WTC11 (cell line): ENCODE results near the gene QRICH2. TPM values are rescaled to one million over a fixed set of nuclear protein-coding genes. Genes with fewer than 3 reads are reported as not detected.

ENCODE experiments used
- ATAC-seq: fragments of 200-7000 bp; cut with Tn5 transposase; 2 replicates; pipeline ENCODE4 v1.10.0; 2021; ENCODE audit warnings: mild to moderate bottlenecking, moderate library complexity
- CTCF ChIA-PET: fragments of 300-600 bp; sonication (Branson Sonifier 250); formaldehyde crosslinking; loops from one replicate; lab custom pipeline; 2021; ENCODE audit warnings: antibody characterized with exemption; lab: Charles Lee
- POLR2A ChIA-PET: fragments of 350-600 bp; sonication (Branson Sonifier 250); formaldehyde crosslinking; loops from one replicate; lab custom pipeline; 2021; ENCODE audit warnings: antibody characterized with exemption; lab: Charles Lee
- DNase-seq: peaks from one replicate; pipeline ENCODE4 v3.0.0; 2021; ENCODE audit warnings: low spot score
- H3K27ac Mint-ChIP-seq: 2 replicates; pipeline ENCODE4 v1.8.0; 2021; ENCODE audit warnings: mixed read lengths
- H3K27me3 Mint-ChIP-seq: 2 replicates; pipeline ENCODE4 v1.8.0; 2021; ENCODE audit warnings: low read depth, mild to moderate bottlenecking, moderate library complexity, mixed read lengths
- H3K36me3 Mint-ChIP-seq: 2 replicates; pipeline ENCODE4 v1.8.0; 2021; ENCODE audit warnings: mixed read lengths
- H3K4me1 Mint-ChIP-seq: 2 replicates; pipeline ENCODE4 v1.8.0; 2022; ENCODE audit warnings: mixed read lengths
- H3K4me3 Mint-ChIP-seq: 2 replicates; pipeline ENCODE4 v1.8.0; 2021; ENCODE audit warnings: mild to moderate bottlenecking, moderate library complexity, mixed read lengths
- H3K9me3 Mint-ChIP-seq: 2 replicates; pipeline ENCODE4 v1.8.0; 2021; ENCODE audit warnings: mixed read lengths
- CBFB ChIP-seq: sonication (generic); formaldehyde crosslinking; IDR thresholded peaks from 2 replicates; pipeline ENCODE4 v1.8.1; 2022; ENCODE audit warnings: mild to moderate bottlenecking, low read depth, missing genetic modification reagents
- ELF4 ChIP-seq: sonication (generic); formaldehyde crosslinking; IDR thresholded peaks from 2 replicates; pipeline ENCODE4 v1.8.1; 2022; ENCODE audit warnings: low read depth, mild to moderate bottlenecking, moderate library complexity, missing genetic modification reagents
- EMX1 ChIP-seq: fragments of 250-450 bp; sonication (Bioruptor Pico); IDR thresholded peaks from 2 replicates; pipeline ENCODE4 v1.8.0; 2021; ENCODE audit warnings: mild to moderate bottlenecking
- FOXJ3 ChIP-seq: sonication (generic); formaldehyde crosslinking; IDR thresholded peaks from 2 replicates; pipeline ENCODE4 v1.9.0; 2021; ENCODE audit warnings: missing genetic modification reagents, mild to moderate bottlenecking, borderline replicate concordance
- GRHL2 ChIP-seq: fragments of 250-450 bp; sonication (Bioruptor Pico); IDR thresholded peaks from 2 replicates; pipeline ENCODE4 v1.8.0; 2022; ENCODE audit warnings: mild to moderate bottlenecking, moderate library complexity; ENCODE audit not compliant: insufficient replicate concordance, severe bottlenecking
- GTF2I ChIP-seq: fragments of 250-450 bp; sonication (Bioruptor Pico); conservative IDR thresholded peaks from 2 replicates; pipeline ENCODE4 v1.4.0; 2021; ENCODE audit warnings: mild to moderate bottlenecking
- JAZF1 ChIP-seq: fragments of 250-450 bp; sonication (Bioruptor Pico); IDR thresholded peaks from 2 replicates; pipeline ENCODE4 v1.9.0; 2021; ENCODE audit warnings: moderate library complexity, mild to moderate bottlenecking, inconsistent platforms
- MXD4 ChIP-seq: fragments of 250-450 bp; sonication (Bioruptor Pico); IDR thresholded peaks from 2 replicates; pipeline ENCODE4 v1.8.0; 2021; ENCODE audit warnings: mild to moderate bottlenecking, moderate library complexity, borderline replicate concordance
- MYBL2 ChIP-seq: sonication (generic); formaldehyde crosslinking; IDR thresholded peaks from 2 replicates; pipeline ENCODE4 v1.8.1; 2023; ENCODE audit warnings: mild to moderate bottlenecking, moderate library complexity, missing genetic modification reagents
- NR2C2 ChIP-seq: sonication (generic); formaldehyde crosslinking; IDR thresholded peaks from 2 replicates; pipeline ENCODE4 v1.8.0; 2022; ENCODE audit warnings: mild to moderate bottlenecking, missing genetic modification reagents
- PRRX2 ChIP-seq: fragments of 250-450 bp; sonication (Bioruptor Pico); IDR thresholded peaks from 2 replicates; pipeline ENCODE4 v1.8.0; 2021; ENCODE audit warnings: mild to moderate bottlenecking
- RELA ChIP-seq: sonication (generic); formaldehyde crosslinking; IDR thresholded peaks from 2 replicates; pipeline ENCODE4 v1.8.1; 2022; ENCODE audit warnings: missing genetic modification reagents, mild to moderate bottlenecking, borderline replicate concordance
- SMAD4 ChIP-seq: sonication (generic); formaldehyde crosslinking; IDR thresholded peaks from 2 replicates; pipeline ENCODE4 v1.8.0; 2022; ENCODE audit warnings: mild to moderate bottlenecking, missing genetic modification reagents
- SOX15 ChIP-seq: fragments of 250-450 bp; sonication (Bioruptor Pico); IDR thresholded peaks from 2 replicates; pipeline ENCODE4 v1.9.0; 2021; ENCODE audit warnings: mild to moderate bottlenecking
- TCF7 ChIP-seq: sonication (generic); formaldehyde crosslinking; IDR thresholded peaks from 2 replicates; pipeline ENCODE4 v1.8.0; 2022; ENCODE audit warnings: mild to moderate bottlenecking, low read depth, missing genetic modification reagents, moderate library complexity
- TEAD4 ChIP-seq: sonication (generic); formaldehyde crosslinking; IDR thresholded peaks from 2 replicates; pipeline ENCODE4 v1.8.0; 2022; ENCODE audit warnings: mild to moderate bottlenecking, missing genetic modification reagents
- ZNF138 ChIP-seq: sonication (generic); formaldehyde crosslinking; conservative IDR thresholded peaks from 2 replicates; pipeline ENCODE4 v1.8.1; 2022; ENCODE audit warnings: mild to moderate bottlenecking, moderate library complexity, missing genetic modification reagents
- ZNF232 ChIP-seq: sonication (generic); formaldehyde crosslinking; IDR thresholded peaks from 2 replicates; pipeline ENCODE4 v1.8.0; 2022; ENCODE audit warnings: mild to moderate bottlenecking, missing genetic modification reagents
- ZNF263 ChIP-seq: sonication (generic); formaldehyde crosslinking; IDR thresholded peaks from 2 replicates; pipeline ENCODE4 v1.8.1; 2022; ENCODE audit warnings: low read depth, mild to moderate bottlenecking, moderate library complexity, missing genetic modification reagents
- ZNF317 ChIP-seq: sonication (generic); formaldehyde crosslinking; IDR thresholded peaks from 2 replicates; pipeline ENCODE4 v1.8.1; 2023; ENCODE audit warnings: low read depth, mild to moderate bottlenecking, moderate library complexity, missing genetic modification reagents, borderline replicate concordance
- total RNA-seq: library from RNA; stranded (reverse); gene quantifications from 3 replicates; pipeline ENCODE4 v1.2.3, GENCODE V29; 2021
- TF ChIP-seq, protein P1 (sequence below): sonication (generic); formaldehyde crosslinking; IDR thresholded peaks from 2 replicates; pipeline ENCODE4 v1.8.0; 2022; ENCODE audit warnings: mild to moderate bottlenecking, missing genetic modification reagents
- TF ChIP-seq, protein P2 (sequence below): sonication (generic); formaldehyde crosslinking; IDR thresholded peaks from 2 replicates; pipeline ENCODE4 v1.8.1; 2022; ENCODE audit warnings: mild to moderate bottlenecking, moderate library complexity, missing genetic modification reagents
- TF ChIP-seq, protein P3 (sequence below): fragments of 250-450 bp; sonication (Bioruptor Pico); IDR thresholded peaks from 2 replicates; pipeline ENCODE4 v1.8.0; 2021; ENCODE audit warnings: mild to moderate bottlenecking
- TF ChIP-seq, protein P4 (sequence below): sonication (generic); formaldehyde crosslinking; IDR thresholded peaks from 2 replicates; pipeline ENCODE4 v1.8.1; 2022; ENCODE audit warnings: mild to moderate bottlenecking, missing genetic modification reagents, moderate library complexity, borderline replicate concordance
- TF ChIP-seq, protein P5 (sequence below): sonication (generic); formaldehyde crosslinking; IDR thresholded peaks from 2 replicates; pipeline ENCODE4 v1.8.1; 2022; ENCODE audit warnings: missing genetic modification reagents, borderline replicate concordance

The QRICH2 gene
- total RNA-seq, 1 experiment from 2014 or later: 1.5 TPM

DNA sequence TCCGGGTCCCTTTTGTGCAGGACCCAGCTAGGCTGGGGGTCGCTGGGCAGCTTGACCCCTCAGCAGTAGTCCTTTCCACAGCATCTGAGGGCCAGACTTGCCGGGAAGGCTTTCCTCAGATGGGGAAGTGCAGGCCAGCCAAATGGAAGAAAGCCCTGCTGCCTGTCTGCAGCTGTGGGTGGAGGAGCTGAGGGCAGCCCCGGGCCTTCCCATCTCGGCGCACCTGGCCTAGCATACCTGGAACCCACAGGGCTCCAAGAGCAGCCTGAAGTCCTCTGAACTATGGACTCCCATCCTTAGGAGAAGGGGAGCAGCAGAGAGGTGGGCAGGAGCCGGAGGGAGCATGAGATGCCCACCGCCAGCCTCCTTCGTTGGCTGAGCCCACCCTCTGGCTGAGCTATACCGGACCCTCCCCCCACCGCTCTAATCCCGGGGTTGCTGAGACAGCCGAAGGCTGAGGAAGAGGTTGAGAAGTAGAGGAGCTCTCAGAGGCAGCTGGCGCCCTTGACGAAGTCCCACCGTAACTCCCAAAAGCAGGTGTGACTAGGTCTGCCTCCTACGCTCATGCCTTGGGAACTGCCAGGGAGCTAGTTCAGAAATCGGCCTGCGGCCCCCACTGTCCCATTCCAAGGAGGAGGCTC lies 29.7 kb downstream of the QRICH2 start:
- Mint-ChIP-seq H3K27ac (no peak overlapping the region), H3K27me3 (no peaks in the 10 kb centered on the region), H3K4me1 (no peaks in the 10 kb centered on the region), H3K36me3 (no peaks in the 10 kb centered on the region), H3K4me3 (no peak overlapping the region), H3K9me3 (no peaks in the 10 kb centered on the region)
- TF ChIP-seq ZNF138: no peak
- no peak for TF ChIP-seq SMAD4 (CRISPR knock-in tag)
- TF ChIP-seq, protein P1, sequence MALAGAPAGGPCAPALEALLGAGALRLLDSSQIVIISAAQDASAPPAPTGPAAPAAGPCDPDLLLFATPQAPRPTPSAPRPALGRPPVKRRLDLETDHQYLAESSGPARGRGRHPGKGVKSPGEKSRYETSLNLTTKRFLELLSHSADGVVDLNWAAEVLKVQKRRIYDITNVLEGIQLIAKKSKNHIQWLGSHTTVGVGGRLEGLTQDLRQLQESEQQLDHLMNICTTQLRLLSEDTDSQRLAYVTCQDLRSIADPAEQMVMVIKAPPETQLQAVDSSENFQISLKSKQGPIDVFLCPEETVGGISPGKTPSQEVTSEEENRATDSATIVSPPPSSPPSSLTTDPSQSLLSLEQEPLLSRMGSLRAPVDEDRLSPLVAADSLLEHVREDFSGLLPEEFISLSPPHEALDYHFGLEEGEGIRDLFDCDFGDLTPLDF (CRISPR knock-in tag): no peak
- TF ChIP-seq PRRX2: no peak
- TF ChIP-seq EMX1 (CRISPR knock-in tag): no peak
- no peak for TF ChIP-seq GRHL2 (CRISPR knock-in tag)
- TF ChIP-seq ZNF263 (CRISPR knock-in tag): no peak
- TF ChIP-seq TEAD4 (CRISPR knock-in tag): no peak
- TF ChIP-seq NR2C2: no peak
- ChIA-PET CTCF (interaction anchor here (0.6 to 4.9 kb wide), 20 partner anchors 10 to 298 kb away, joined by 3 to 120 read pairs (median 19); partner anchors contain the start of genes CDK3, EXOC7, FOXJ1 and UBALD2), POLR2A (no interaction called here)
- no peak for ATAC-seq
- no peak for DNase-seq

DNA sequence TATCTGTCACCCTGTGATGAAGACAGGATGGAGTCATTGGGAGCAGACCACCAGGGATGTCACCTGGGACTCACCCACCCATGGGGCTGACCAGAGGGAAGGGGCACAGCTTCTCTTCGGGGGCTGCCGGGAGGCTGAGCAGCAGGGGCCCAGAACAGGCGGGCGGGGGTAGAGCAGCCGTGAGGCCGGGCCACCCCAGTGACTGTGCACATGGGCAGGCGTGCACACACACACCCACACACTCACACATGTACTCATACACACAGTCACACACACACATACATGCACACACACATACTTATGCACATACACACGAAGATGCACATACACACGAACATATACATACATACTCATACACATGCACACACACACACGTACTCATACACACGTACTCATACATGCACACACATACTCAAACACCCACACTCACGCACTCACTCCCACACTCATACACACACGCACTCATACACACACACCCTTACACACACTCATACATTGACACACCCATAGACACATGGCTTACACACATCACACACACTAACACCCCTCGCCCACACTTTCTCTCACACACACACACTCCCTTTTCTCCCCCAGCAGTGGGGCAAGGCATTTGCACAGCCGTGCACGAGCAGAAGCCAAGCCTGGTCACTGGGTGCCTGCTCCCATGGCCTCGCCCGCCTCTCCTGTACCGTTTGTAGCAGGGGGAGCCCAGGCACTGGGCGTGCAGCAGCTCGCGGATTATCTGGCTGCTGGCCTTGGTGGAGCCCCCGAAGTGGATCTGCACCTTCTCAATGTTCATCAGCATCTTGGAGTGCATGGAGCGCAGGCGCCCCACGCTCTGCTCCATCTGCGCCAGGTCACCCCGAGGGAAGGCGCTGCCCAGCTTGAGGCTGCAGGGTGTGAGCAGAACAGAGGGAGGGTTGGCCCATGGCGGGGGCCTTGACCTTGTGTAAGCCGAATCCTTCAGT lies 30.5 kb downstream of the QRICH2 start:
- DNase-seq (no peak), ATAC-seq (no peak)
- Mint-ChIP-seq H3K27me3 (no peaks in the 10 kb centered on the region), H3K27ac (peak overlapping the region; percentile 54), H3K4me3 (no peak overlapping the region), H3K36me3 (no peaks in the 10 kb centered on the region), H3K9me3 (no peaks in the 10 kb centered on the region), H3K4me1 (no peaks in the 10 kb centered on the region)
- POLR2A ChIA-PET: no interaction called here
- TF ChIP-seq, protein P1 (CRISPR knock-in tag): no peak
- no peak for TF ChIP-seq FOXJ3 (CRISPR knock-in tag)
- no peak for TF ChIP-seq MYBL2 (CRISPR knock-in tag)
- TF ChIP-seq, protein P2, sequence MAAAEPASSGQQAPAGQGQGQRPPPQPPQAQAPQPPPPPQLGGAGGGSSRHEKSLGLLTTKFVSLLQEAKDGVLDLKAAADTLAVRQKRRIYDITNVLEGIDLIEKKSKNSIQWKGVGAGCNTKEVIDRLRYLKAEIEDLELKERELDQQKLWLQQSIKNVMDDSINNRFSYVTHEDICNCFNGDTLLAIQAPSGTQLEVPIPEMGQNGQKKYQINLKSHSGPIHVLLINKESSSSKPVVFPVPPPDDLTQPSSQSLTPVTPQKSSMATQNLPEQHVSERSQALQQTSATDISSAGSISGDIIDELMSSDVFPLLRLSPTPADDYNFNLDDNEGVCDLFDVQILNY (CRISPR knock-in tag): no peak
- TF ChIP-seq JAZF1 (CRISPR knock-in tag): no peak
- TF ChIP-seq GTF2I (CRISPR knock-in tag): no peak
- TF ChIP-seq ELF4 (CRISPR knock-in tag): no peak
- TF ChIP-seq SOX15 (CRISPR knock-in tag): no peak
- no peak for TF ChIP-seq RELA (CRISPR knock-in tag)
- no peak for TF ChIP-seq TCF7
- TF ChIP-seq, protein P3, sequence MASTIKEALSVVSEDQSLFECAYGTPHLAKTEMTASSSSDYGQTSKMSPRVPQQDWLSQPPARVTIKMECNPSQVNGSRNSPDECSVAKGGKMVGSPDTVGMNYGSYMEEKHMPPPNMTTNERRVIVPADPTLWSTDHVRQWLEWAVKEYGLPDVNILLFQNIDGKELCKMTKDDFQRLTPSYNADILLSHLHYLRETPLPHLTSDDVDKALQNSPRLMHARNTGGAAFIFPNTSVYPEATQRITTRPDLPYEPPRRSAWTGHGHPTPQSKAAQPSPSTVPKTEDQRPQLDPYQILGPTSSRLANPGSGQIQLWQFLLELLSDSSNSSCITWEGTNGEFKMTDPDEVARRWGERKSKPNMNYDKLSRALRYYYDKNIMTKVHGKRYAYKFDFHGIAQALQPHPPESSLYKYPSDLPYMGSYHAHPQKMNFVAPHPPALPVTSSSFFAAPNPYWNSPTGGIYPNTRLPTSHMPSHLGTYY (CRISPR knock-in tag): no peak
- TF ChIP-seq MXD4: no peak
- no peak for TF ChIP-seq ZNF232 (CRISPR knock-in tag)
- TF ChIP-seq CBFB (CRISPR knock-in tag): no peak
- TF ChIP-seq, protein P4, sequence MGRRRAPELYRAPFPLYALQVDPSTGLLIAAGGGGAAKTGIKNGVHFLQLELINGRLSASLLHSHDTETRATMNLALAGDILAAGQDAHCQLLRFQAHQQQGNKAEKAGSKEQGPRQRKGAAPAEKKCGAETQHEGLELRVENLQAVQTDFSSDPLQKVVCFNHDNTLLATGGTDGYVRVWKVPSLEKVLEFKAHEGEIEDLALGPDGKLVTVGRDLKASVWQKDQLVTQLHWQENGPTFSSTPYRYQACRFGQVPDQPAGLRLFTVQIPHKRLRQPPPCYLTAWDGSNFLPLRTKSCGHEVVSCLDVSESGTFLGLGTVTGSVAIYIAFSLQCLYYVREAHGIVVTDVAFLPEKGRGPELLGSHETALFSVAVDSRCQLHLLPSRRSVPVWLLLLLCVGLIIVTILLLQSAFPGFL (CRISPR knock-in tag): no peak
- TF ChIP-seq ZNF317: no peak
- TF ChIP-seq, protein P5, sequence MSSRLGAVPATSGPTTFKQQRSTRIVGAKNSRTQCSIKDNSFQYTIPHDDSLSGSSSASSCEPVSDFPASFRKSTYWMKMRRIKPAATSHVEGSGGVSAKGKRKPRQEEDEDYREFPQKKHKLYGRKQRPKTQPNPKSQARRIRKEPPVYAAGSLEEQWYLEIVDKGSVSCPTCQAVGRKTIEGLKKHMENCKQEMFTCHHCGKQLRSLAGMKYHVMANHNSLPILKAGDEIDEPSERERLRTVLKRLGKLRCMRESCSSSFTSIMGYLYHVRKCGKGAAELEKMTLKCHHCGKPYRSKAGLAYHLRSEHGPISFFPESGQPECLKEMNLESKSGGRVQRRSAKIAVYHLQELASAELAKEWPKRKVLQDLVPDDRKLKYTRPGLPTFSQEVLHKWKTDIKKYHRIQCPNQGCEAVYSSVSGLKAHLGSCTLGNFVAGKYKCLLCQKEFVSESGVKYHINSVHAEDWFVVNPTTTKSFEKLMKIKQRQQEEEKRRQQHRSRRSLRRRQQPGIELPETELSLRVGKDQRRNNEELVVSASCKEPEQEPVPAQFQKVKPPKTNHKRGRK (CRISPR knock-in tag): no peak
- CTCF ChIA-PET: interaction anchor here (0.6 to 4.9 kb wide), 14 partner anchors 9 to 263 kb away, joined by 3 to 120 read pairs (median 19); partner anchors contain the start of genes EXOC7 and FOXJ1
